Left lung (tissue), 10 donors: Measurements from ENCODE around the gene MOBP. TPM values are rescaled to one million over a fixed set of nuclear protein-coding genes. Genes with fewer than 3 reads are reported as not detected.

ENCODE experiments used
- ATAC-seq: fragments of 200-7000 bp; cut with Tn5 transposase; one replicate; pipeline ENCODE4 v1.9.1; 2020; ENCODE audit warnings: moderate library complexity
- DNase-seq, 4 donors: peaks; one replicate each; pipeline ENCODE4 v3.0.0-alpha.2; 2013 to 2020
- H3K27ac ChIP-seq, 2 donors: fragments of 200-600 bp; sonication (generic) in 1 of 2; one replicate each; pipeline versions ENCODE4 v1.5.0 to v1.8.0; 2020 to 2021
- H3K27me3 ChIP-seq, 2 donors: fragments of 200-600 bp; sonication (generic) in 1 of 2; one replicate each; pipeline versions ENCODE4 v1.5.0 to v1.8.0; 2020 to 2021
- H3K36me3 ChIP-seq, 2 donors: fragments of 200-600 bp; sonication (generic) in 1 of 2; one replicate each; pipeline versions ENCODE4 v1.5.0 to v1.8.0; 2020 to 2021
- H3K4me1 ChIP-seq, 2 donors: fragments of 200-600 bp; one replicate each; pipeline ENCODE4 v1.8.0; 2021
- H3K4me3 ChIP-seq, 2 donors: fragments of 200-600 bp; sonication (generic) in 1 of 2; one replicate each; pipeline versions ENCODE4 v1.5.0 to v1.8.0; 2020 to 2021; ENCODE audit warnings: mild to moderate bottlenecking in 1 of 2
- H3K9me3 ChIP-seq, 2 donors: fragments of 200-600 bp; sonication (generic) in 1 of 2; one replicate each; pipeline versions ENCODE4 v1.5.0 to v1.8.0; 2020 to 2021
- CTCF ChIP-seq, 2 donors: fragments of 200-600 bp; sonication (generic) in 1 of 2; IDR thresholded peaks; one replicate each; pipeline versions ENCODE4 v1.5.0 to v1.8.0; 2021; ENCODE audit warnings: antibody characterized with exemption in 2 of 2
- intact Hi-C, 2 donors: fragments of 100-400 bp; cut with DNase I; formaldehyde crosslinking; loops; one replicate each; pipeline versions ENCODE4 v1.11.2 to v1.14.2; 2022
- polyA plus RNA-seq, 6 donors: library from polyadenylated mRNA; unstranded; fragments of 120-200 nt; gene quantifications; one replicate each; pipeline ENCODE4 v1.2.1, GENCODE V29; 2013; ENCODE audit not compliant: insufficient read length in 6 of 6
- total RNA-seq, 2 donors: library from RNA; stranded (reverse); fragmentation: NEBNext Ultra II Directional; extraction: Animal tissue kit (Norgen Biotek cat#: 25700); gene quantifications; one replicate each; pipeline ENCODE4 v1.2.1, GENCODE V29; 2021
- donor health status: DM: no; HTN: yes; CAD: no.
- donor health status: DM: no; HTN: no; CAD: no.

Gene MOBP
- total and polyA plus RNA-seq, 8 donors: 0.08 to 0.55 (median 0.18) TPM

GRCh38 chr3:39550354-39551051 is 83.0 kb downstream of the MOBP start:
- no peak overlapping the region for H3K4me3 ChIP-seq
- no peak for DNase-seq
- intact Hi-C loops: no loop called here
- H3K4me1 ChIP-seq: no peaks in the 10 kb centered on the region
- peaks cover 0 to 11% of the 10 kb centered on the region in 2 donors for H3K9me3 ChIP-seq
- no peaks in the 10 kb centered on the region for H3K27me3 ChIP-seq
- no peak overlapping the region for H3K27ac ChIP-seq
- H3K36me3 ChIP-seq: no peaks in the 10 kb centered on the region
- no peak for TF ChIP-seq CTCF (IDR thresholded peaks at IDR 0.05)
- no peak for ATAC-seq

Other genes starting within 250 kb of the MOBP start
- gene CX3CR1, start 187.6 kb upstream of the MOBP start, total RNA-seq: 1 to 10 TPM; 4.6 to 6.4 TPM
- 1 to 10 TPM; 1.8 to 5.7 (median 4.4) TPM for gene CX3CR1, start 187.6 kb upstream of the MOBP start, polyA plus RNA-seq
- under 1 TPM in 1 of 2 donors, not detected in 1; 0.29 TPM for gene CCR8, start 138.0 kb upstream of the MOBP start, total RNA-seq
- not detected for gene CCR8, start 138.0 kb upstream of the MOBP start, polyA plus RNA-seq
- gene SLC25A38, start 84.3 kb upstream of the MOBP start, total RNA-seq: 10 to 100 TPM; 28.9 to 33.7 TPM
- gene SLC25A38, start 84.3 kb upstream of the MOBP start, polyA plus RNA-seq: 10 to 100 TPM; 34.3 to 41.5 (median 39.4) TPM
- gene RPSA, start 61.0 kb upstream of the MOBP start, total RNA-seq: 1,000 to 10,000 TPM in 1 of 2 donors, 100 to 1,000 TPM in 1; 738 to 1,176 TPM
- gene RPSA, start 61.0 kb upstream of the MOBP start, polyA plus RNA-seq: 1,000 to 10,000 TPM; 1,677 to 1,954 (median 1,848) TPM